HCT116 (cell line): ENCODE results near the gene RPLP2. TPM values are rescaled to one million over a fixed set of nuclear protein-coding genes. Genes with fewer than 3 reads are reported as not detected.

Experiments
- ATAC-seq: fragments of 200-7000 bp; cut with Tn5 transposase; 2 replicates; pipeline ENCODE4 v1.9.1; 2020; ENCODE audit warnings: mild to moderate bottlenecking, moderate library complexity
- BruUV-seq: library from RNA; stranded (reverse); fragments of 400-500 nt; replicated peaks from 2 replicates; lab custom pipeline; 2021; lab: Mats Ljungman, UMichigan
- CTCF ChIA-PET: fragments of 300-600 bp; sonication (Branson Sonifier 250); formaldehyde crosslinking; loops from one replicate; lab custom pipeline; 2021; ENCODE audit warnings: antibody characterized with exemption; lab: Charles Lee
- POLR2A ChIA-PET: fragments of 300-600, 350-600 bp; sonication (Branson Sonifier 250); formaldehyde crosslinking; loops from one replicate; lab custom pipeline; 2021; ENCODE audit warnings: antibody characterized with exemption; lab: Charles Lee
- RAD21 ChIA-PET, 2 experiments: fragments of 300-600 bp; sonication (Branson Sonifier 250); formaldehyde crosslinking; loops; one replicate each; lab custom pipeline; 2023; ENCODE audit warnings: low total read pairs in 2 of 2; ENCODE audit not compliant: uncharacterized antibody in 2 of 2, unreplicated experiment in 2 of 2, low non-redundant PET in 1 of 2; lab: Charles Lee
- DNase-seq: peaks from one replicate; pipeline ENCODE4 v3.0.0-alpha.2; 2010; ENCODE audit warnings: low read depth, low spot score
- H2AFZ ChIP-seq: fragments of 200-600 bp; shearing (Covaris generic), sonication (generic); 2 replicates; pipeline ENCODE4 v1.6.1; 2017; ENCODE audit warnings: low read depth, mixed run types, mixed read lengths, antibody characterized with exemption, low read length; ENCODE audit not compliant: poor library complexity, severe bottlenecking
- H3K27ac ChIP-seq: 2 replicates; pipeline ENCODE4 v1.5.1; 2012; ENCODE audit warnings: low read depth, low read length
- H3K27me3 ChIP-seq: fragments of 200-600 bp; sonication (generic); 2 replicates; pipeline ENCODE4 v1.6.1; 2016; ENCODE audit warnings: mixed run types, low read length, mixed read lengths; ENCODE audit not compliant: insufficient read depth
- H3K36me3 ChIP-seq, 2 experiments: fragments of 200-500 bp in 1 of 2; fragments of 200-600 bp in 1 of 2; sonication (Bioruptor generic) in 1 of 2; sonication (generic) in 1 of 2; 2 replicates each; pipeline versions ENCODE4 v1.5.1 to v1.6.1; 2014 to 2016; ENCODE audit warnings: low read length in 2 of 2, inconsistent platforms in 1 of 2, mixed read lengths in 1 of 2, mixed run types in 1 of 2; ENCODE audit not compliant: insufficient read depth in 2 of 2, control insufficient read depth in 1 of 2
- H3K4me1 ChIP-seq, 2 experiments: fragments of 200-600 bp in 1 of 2; sonication (generic) in 1 of 2; 2 replicates each; pipeline versions ENCODE4 v1.5.1 to v1.6.1; 2012 to 2017; ENCODE audit warnings: low read length in 2 of 2, inconsistent platforms in 1 of 2, mild to moderate bottlenecking in 1 of 2, mixed read lengths in 1 of 2, mixed run types in 1 of 2, moderate library complexity in 1 of 2; ENCODE audit not compliant: insufficient read depth in 2 of 2, control insufficient read depth in 1 of 2
- H3K4me2 ChIP-seq: fragments of 200-600 bp; sonication (generic); 2 replicates; pipeline ENCODE4 v1.6.1; 2017; ENCODE audit warnings: mixed run types, low read length, mixed read lengths
- H3K4me3 ChIP-seq, 2 experiments: fragments of 200-600 bp in 1 of 2; sonication (generic) in 1 of 2; replicated peaks in 1 of 2; 2 replicates each; pipeline ENCODE4 v1.5.1; 2011 to 2016; ENCODE audit warnings: low read length in 2 of 2, control low read depth in 1 of 2, low read depth in 1 of 2, mild to moderate bottlenecking in 1 of 2, mixed read lengths in 1 of 2, mixed run types in 1 of 2
- H3K79me2 ChIP-seq: fragments of 200-600 bp; sonication (generic); 2 replicates; pipeline ENCODE4 v1.6.1; 2017; ENCODE audit warnings: mild to moderate bottlenecking, mixed run types, low read length, moderate library complexity, mixed read lengths; ENCODE audit not compliant: insufficient read depth
- H3K9ac ChIP-seq: fragments of 200-600 bp; sonication (generic); 2 replicates; pipeline ENCODE4 v1.6.1; 2016; ENCODE audit warnings: low read length, mixed read lengths
- H3K9me2 ChIP-seq: fragments of 200-600 bp; sonication (generic), shearing (Covaris generic); 2 replicates; pipeline ENCODE4 v1.6.1; 2017; ENCODE audit warnings: mixed run types, mild to moderate bottlenecking, moderate library complexity; ENCODE audit not compliant: insufficient read depth
- H3K9me3 ChIP-seq, 2 experiments: fragments of 200-500 bp in 1 of 2; fragments of 200-600 bp in 1 of 2; sonication (Bioruptor generic) in 1 of 2; sonication (generic) in 1 of 2; 2 replicates each; pipeline ENCODE4 v1.6.1; 2014 to 2017; ENCODE audit warnings: low read length in 2 of 2, mixed read lengths in 2 of 2, inconsistent platforms in 1 of 2, low read depth in 1 of 2, mild to moderate bottlenecking in 1 of 2, mixed run types in 1 of 2, moderate library complexity in 1 of 2; ENCODE audit not compliant: control insufficient read depth in 1 of 2, insufficient read depth in 1 of 2
- H4K20me1 ChIP-seq: fragments of 200-600 bp; sonication (generic), shearing (Covaris generic); 2 replicates; pipeline ENCODE4 v1.6.1; 2017; ENCODE audit warnings: mixed run types, mild to moderate bottlenecking, moderate library complexity; ENCODE audit not compliant: insufficient read depth
- CBX3 ChIP-seq: IDR thresholded peaks from 2 replicates; pipeline ENCODE4 v1.6.1; 2012; ENCODE audit warnings: low read depth
- CEBPB ChIP-seq: IDR thresholded peaks from 2 replicates; pipeline ENCODE4 v1.6.1; 2012; ENCODE audit warnings: low read depth
- EGR1 ChIP-seq: IDR thresholded peaks from 2 replicates; pipeline ENCODE4 v1.6.1; 2012; ENCODE audit warnings: low read depth
- ELF1 ChIP-seq: IDR thresholded peaks from 2 replicates; pipeline ENCODE4 v1.6.1; 2012; ENCODE audit warnings: low read depth, borderline replicate concordance
- EZH2 ChIP-seq: fragments of 200-600 bp; sonication (generic); IDR thresholded peaks from 2 replicates; pipeline ENCODE4 v1.6.1; 2017; ENCODE audit warnings: antibody characterized with exemption, mixed run types
- EZH2phosphoT487 ChIP-seq: fragments of 200-600 bp; IDR thresholded peaks from 2 replicates; pipeline ENCODE4 v1.6.1; 2018; ENCODE audit warnings: antibody characterized with exemption, borderline replicate concordance
- FOSL1 ChIP-seq: IDR thresholded peaks from 2 replicates; pipeline ENCODE4 v1.6.1; 2012; ENCODE audit warnings: low read depth
- JUND ChIP-seq: IDR thresholded peaks from 2 replicates; pipeline ENCODE4 v1.6.1; 2012
- MAX ChIP-seq: IDR thresholded peaks from 2 replicates; pipeline ENCODE4 v1.6.1; 2012
- POLR2A ChIP-seq: IDR thresholded peaks from 2 replicates; pipeline ENCODE4 v1.7.0; 2011; ENCODE audit warnings: borderline replicate concordance; ENCODE audit not compliant: insufficient read depth, insufficient read length; ENCODE audit errors: extremely low read depth
- POLR2AphosphoS5 ChIP-seq: IDR thresholded peaks from 2 replicates; pipeline ENCODE4 v1.6.1; 2011; ENCODE audit warnings: mild to moderate bottlenecking, low read depth, low read length, moderate library complexity
- RAD21 ChIP-seq: IDR thresholded peaks from 2 replicates; pipeline ENCODE4 v1.6.1; 2012; ENCODE audit warnings: low read depth, mild to moderate bottlenecking
- REST ChIP-seq: IDR thresholded peaks from 2 replicates; pipeline ENCODE4 v1.6.1; 2012; ENCODE audit warnings: low read depth
- SIN3A ChIP-seq: IDR thresholded peaks from 2 replicates; pipeline ENCODE4 v1.6.1; 2012; ENCODE audit warnings: low read depth
- SP1 ChIP-seq: IDR thresholded peaks from 2 replicates; pipeline ENCODE4 v1.6.1; 2012; ENCODE audit warnings: low read depth
- SRF ChIP-seq: IDR thresholded peaks from 2 replicates; pipeline ENCODE4 v1.6.1; 2012; ENCODE audit warnings: low read depth
- YY1 ChIP-seq: IDR thresholded peaks from 2 replicates; pipeline ENCODE4 v1.6.1; 2011; ENCODE audit warnings: low read length, low read depth, moderate library complexity, mild to moderate bottlenecking; ENCODE audit not compliant: insufficient replicate concordance; ENCODE audit errors: extremely low read depth
- intact Hi-C: fragments of 100-400 bp; cut with micrococcal nuclease; formaldehyde crosslinking; loops from 2 replicates; pipeline ENCODE4 v1.10.0; 2022
- total RNA-seq: library from RNA; stranded (reverse); gene quantifications from one replicate; pipeline ENCODE4 v1.2.1, GENCODE V29; 2021; ENCODE audit not compliant: unreplicated experiment

The RPLP2 gene
- total RNA-seq, 1 experiment from 2014 or later, result 3,615 TPM

- H3K79me2 ChIP-seq, result peaks cover 22% of the 10 kb centered on the region
- no peak within 1 kb of the TSS for H2AFZ ChIP-seq
- ChIA-PET RAD21 (no interaction called here), CTCF (interaction anchor here (1.2 to 1.4 kb wide), 2 partner anchors 9 to 26 kb away, joined by 3 read pairs; partner anchors contain the start of gene RPLP2), POLR2A (interaction anchor here (0.7 to 2.7 kb wide), 14 partner anchors 7 to 92 kb away, joined by 3 to 45 read pairs (median 8); partner anchors contain the start of genes CD151, CHID1, CRACR2B and POLR2L)
- no peak for TF ChIP-seq FOSL1
- no peak for TF ChIP-seq REST
- TF ChIP-seq YY1, result no peak
- TF ChIP-seq POLR2A, result no peak
- no peak for TF ChIP-seq POLR2AphosphoS5
- TF ChIP-seq CEBPB, result no peak
- TF ChIP-seq EZH2, result no peak
- no peak for TF ChIP-seq EZH2phosphoT487
- no peak for TF ChIP-seq SP1
- no peak for TF ChIP-seq MAX
- TF ChIP-seq CBX3, result no peak
- no peak for TF ChIP-seq SRF
- TF ChIP-seq ELF1, result no peak
- TF ChIP-seq JUND, result no peak
- no peak for TF ChIP-seq RAD21
- TF ChIP-seq EGR1, result no peak
- TF ChIP-seq SIN3A, result no peak
- H3K27ac ChIP-seq, result peak within 1 kb of the TSS; percentile 81; the same call in 1 of the 2 replicates
- H4K20me1 ChIP-seq, result no peaks in the 10 kb centered on the region
- H3K9me3 ChIP-seq, result no peaks in the 10 kb centered on the region
- no peaks in the 10 kb centered on the region for H3K9me2 ChIP-seq
- H3K36me3 ChIP-seq, result peaks cover 0 to under 1% of the 10 kb centered on the region in 2 experiments; a peak in 1 of 4 replicates
- BruUV-seq, result TSS peak; percentile 64
- peak within 1 kb of the TSS; percentile 65 to 77 for H3K4me3 ChIP-seq
- H3K9ac ChIP-seq, result peak within 1 kb of the TSS; percentile 90
- intact Hi-C loops, result no loop called here
- peak within 1 kb of the TSS; percentile 81 for H3K4me2 ChIP-seq
- H3K27me3 ChIP-seq, result no peaks in the 10 kb centered on the region
- peaks cover 26 to 46% of the 10 kb centered on the region in 2 experiments for H3K4me1 ChIP-seq
- ATAC-seq (no peak), DNase-seq (no peak)
These were observed 8.8 kb downstream of the RPLP2 start, which contains the start of gene PNPLA2 for GRCh38 chr11:818396-819128. PNPLA2 (plus strand) TSS chr11:818914; CDS start chr11:819719, 805 bp downstream.
